Measurements from ENCODE around the gene TBC1D5. TPM values are rescaled to one million over a fixed set of nuclear protein-coding genes. Genes with fewer than 3 reads are reported as not detected.

Gene TBC1D5
- total and polyA plus RNA-seq, 12 donors: 6.7 to 35.6 (median 30.5) TPM

DNA sequence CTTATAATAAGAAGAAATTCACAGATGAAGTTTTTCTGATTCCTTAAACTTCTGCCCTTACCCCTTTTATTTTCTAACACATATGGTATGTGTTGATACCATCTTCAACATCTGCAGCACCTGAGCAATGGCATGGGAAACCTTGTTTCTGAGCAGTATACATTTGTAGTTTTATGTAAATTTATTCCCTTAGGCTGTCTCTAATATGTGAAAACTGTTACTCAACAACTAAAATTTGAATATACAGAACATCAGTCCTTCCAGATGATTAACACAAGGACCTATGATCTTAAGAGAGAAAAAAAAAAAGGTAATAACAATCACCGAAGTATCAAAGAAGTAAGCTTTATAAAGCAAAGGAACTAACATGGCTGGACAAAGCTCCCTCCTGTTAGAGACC is 190.5 kb downstream of the TBC1D5 start:
- 94 to 100% methylated on average over 1 of the region's 1 CpG for WGBS, 2 donors

GRCh38 chr3:17551333-17551732 is 191.1 kb downstream of the TBC1D5 start:
- H3K27me3 ChIP-seq: no peaks in the 10 kb centered on the region
- intact Hi-C loops (cut with DNase I): loop anchor here in 1 of 10 donors (5.0 kb wide), 1 partner anchor 69 kb away; no protein-coding TSS in a partner anchor
- ATAC-seq (no peak), DNase-seq (no peak)
- no peak overlapping the region for H3K4me3 ChIP-seq
- peaks cover 0 to 37% (median 22%) of the 10 kb centered on the region in 9 donors for H3K4me1 ChIP-seq
- no peaks in the 10 kb centered on the region for H3K36me3 ChIP-seq
- H3K27ac ChIP-seq: peak overlapping the region in 1 of 10 donors; percentile 79
- H3K9me3 ChIP-seq: no peaks in the 10 kb centered on the region
- WGBS, 2 donors: 56 to 58% methylated on average over 2 of the region's 2 CpGs
- TF ChIP-seq CTCF (IDR thresholded peaks at IDR 0.05): no peak

More for the DNA sequence above, 190.5 kb downstream of the TBC1D5 start:
- Histone ChIP-seq H3K27ac (peak overlapping the region in 8 of 10 donors; percentile 51 to 79 (median 68)), H3K9me3 (no peaks in the 10 kb centered on the region), H3K36me3 (no peaks in the 10 kb centered on the region), H3K4me1 (peaks cover 0 to 37% (median 22%) of the 10 kb centered on the region in 9 donors), H3K27me3 (no peaks in the 10 kb centered on the region), H3K4me3 (no peak overlapping the region)
- TF ChIP-seq CTCF (IDR thresholded peaks at IDR 0.05): no peak
- ATAC-seq (no peak), DNase-seq (no peak)
- intact Hi-C loops (cut with DNase I): loop anchor here in 1 of 10 donors (5.0 kb wide), 1 partner anchor 70 kb away; no protein-coding TSS in a partner anchor

DNA sequence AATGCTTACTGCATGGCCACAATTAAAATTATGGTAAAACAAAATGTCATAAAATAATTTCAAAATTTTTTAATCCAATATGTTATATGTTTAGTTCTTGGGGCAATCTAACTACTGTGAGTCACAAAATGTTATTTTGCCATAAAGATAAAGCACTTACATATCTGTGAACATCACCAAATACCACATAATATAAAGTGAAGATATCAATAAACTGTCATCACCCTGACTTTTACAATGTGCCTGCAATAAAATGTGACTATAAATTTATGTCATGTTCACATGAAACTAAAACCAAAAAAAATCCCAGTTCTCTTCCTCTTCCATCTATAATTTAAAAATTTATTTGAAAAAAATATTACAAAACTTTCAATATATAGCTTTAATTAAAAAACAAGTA is 191.8 kb downstream of the TBC1D5 start:
- ATAC-seq (no peak), DNase-seq (no peak)
- Histone ChIP-seq H3K4me1 (peaks cover 0 to 37% (median 22%) of the 10 kb centered on the region in 9 donors), H3K27me3 (no peaks in the 10 kb centered on the region), H3K27ac (no peak overlapping the region), H3K9me3 (no peaks in the 10 kb centered on the region), H3K4me3 (no peak overlapping the region), H3K36me3 (no peaks in the 10 kb centered on the region)
- intact Hi-C loops (cut with DNase I): loop anchor here in 1 of 10 donors (5.0 kb wide), 1 partner anchor 68 kb away; no protein-coding TSS in a partner anchor
- TF ChIP-seq CTCF (IDR thresholded peaks at IDR 0.05): no peak

DNA sequence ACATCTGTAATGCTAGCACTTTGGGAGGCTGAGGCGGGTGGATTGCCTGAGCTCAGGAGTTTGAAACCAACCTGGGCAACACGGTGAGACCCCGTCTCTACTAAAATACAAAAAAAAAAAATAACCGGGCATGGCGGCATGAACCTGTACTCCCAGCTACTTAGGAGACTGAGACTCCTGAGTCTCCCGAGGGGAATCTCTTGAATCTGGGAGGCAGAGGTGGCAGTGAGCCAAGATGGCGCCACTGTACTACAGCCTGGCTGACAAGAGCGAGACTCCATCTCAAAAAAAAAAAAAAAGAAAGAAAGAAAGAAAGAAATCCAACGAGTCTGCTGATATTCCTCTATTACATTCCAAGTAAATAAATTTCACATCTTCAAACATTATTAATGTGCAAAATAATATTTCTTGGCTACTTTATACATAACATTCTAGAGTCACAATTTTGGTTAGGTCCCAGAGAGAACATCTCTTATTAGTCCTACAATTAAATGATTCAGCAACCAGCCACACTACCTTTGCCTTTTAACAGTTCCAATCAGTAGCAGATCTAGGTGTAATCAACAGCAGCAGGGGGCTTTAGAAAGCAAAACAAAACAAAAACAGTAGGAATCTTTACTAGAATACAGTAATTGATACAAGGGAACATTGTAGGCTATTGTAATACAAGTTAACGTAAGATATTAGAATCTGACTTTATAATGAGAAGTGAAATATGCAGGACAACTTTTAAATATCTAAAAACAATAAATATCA is 195.8 kb downstream of the TBC1D5 start:
- Histone ChIP-seq H3K4me3 (no peak overlapping the region), H3K9me3 (no peaks in the 10 kb centered on the region), H3K36me3 (peaks cover 0 to 7% (median 0%) of the 10 kb centered on the region in 9 donors), H3K27me3 (no peaks in the 10 kb centered on the region), H3K27ac (no peak overlapping the region), H3K4me1 (peaks cover 0 to 13% (median 6%) of the 10 kb centered on the region in 9 donors)
- intact Hi-C loops (cut with DNase I): loop anchor here in 1 of 10 donors (10.0 kb wide), 1 partner anchor 288 kb away; no protein-coding TSS in a partner anchor
- TF ChIP-seq CTCF (IDR thresholded peaks at IDR 0.05): no peak
- ATAC-seq (no peak), DNase-seq (peak in 1 of 2 donors; percentile 20)
- 82 to 89% methylated on average over 10 of the region's 10 CpGs for WGBS, 2 donors
